ENCODE measurements around the gene A1CF.

DNA sequence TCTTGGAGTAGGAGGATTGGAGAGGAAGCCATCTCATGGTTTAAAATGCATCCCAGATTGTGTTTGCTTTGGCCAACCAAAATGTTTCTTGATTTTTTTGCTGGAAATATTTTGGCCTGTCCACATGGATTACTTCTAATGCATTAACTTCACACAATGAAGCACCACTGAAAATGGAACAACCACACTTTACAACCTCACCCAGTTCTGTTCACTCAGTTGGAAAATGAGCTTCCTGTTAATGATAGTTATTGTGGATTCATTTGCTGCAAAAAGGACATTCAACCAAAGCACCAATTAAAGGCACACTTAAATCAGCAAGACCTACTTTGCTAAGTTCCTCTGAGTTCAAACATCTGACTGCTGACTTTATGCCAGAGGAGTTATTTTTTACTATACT is 11.3 kb upstream of the A1CF start:
- TF ChIP-seq, protein P1, sequence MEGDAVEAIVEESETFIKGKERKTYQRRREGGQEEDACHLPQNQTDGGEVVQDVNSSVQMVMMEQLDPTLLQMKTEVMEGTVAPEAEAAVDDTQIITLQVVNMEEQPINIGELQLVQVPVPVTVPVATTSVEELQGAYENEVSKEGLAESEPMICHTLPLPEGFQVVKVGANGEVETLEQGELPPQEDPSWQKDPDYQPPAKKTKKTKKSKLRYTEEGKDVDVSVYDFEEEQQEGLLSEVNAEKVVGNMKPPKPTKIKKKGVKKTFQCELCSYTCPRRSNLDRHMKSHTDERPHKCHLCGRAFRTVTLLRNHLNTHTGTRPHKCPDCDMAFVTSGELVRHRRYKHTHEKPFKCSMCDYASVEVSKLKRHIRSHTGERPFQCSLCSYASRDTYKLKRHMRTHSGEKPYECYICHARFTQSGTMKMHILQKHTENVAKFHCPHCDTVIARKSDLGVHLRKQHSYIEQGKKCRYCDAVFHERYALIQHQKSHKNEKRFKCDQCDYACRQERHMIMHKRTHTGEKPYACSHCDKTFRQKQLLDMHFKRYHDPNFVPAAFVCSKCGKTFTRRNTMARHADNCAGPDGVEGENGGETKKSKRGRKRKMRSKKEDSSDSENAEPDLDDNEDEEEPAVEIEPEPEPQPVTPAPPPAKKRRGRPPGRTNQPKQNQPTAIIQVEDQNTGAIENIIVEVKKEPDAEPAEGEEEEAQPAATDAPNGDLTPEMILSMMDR (IDR thresholded peaks at IDR 0.05) = no peak
- no peak for TF ChIP-seq POLR2A (IDR thresholded peaks at IDR 0.05)
